NCI-H748 treated with DMSO at 0.1 percent for 48 hours (cell line): ENCODE data around the gene FAM117A.

Source experiments
- DNase-seq: peaks from one replicate; lab custom pipeline; 2025; lab: John Stamatoyannopoulos, UW

Gene FAM117A

GRCh38 chr17:49707608-49708514, 56.1 kb downstream of the FAM117A start, which contains the start of gene SLC35B1:
TSS of gene SLC35B1 (minus strand) at chr17:49707964. CDS start at chr17:49707833, 131 bp downstream.
- peak; percentile 96 for DNase-seq

GRCh38 chr17:49707246-49707607, 56.7 kb downstream of the FAM117A start:
- no peak for DNase-seq

- DNase-seq = no peak
These were observed 58.7 kb downstream of the FAM117A start for GRCh38 chr17:49705254-49705653.

GRCh38 chr17:49703557-49704277, 60.2 kb downstream of the FAM117A start:
- DNase-seq = no peak

GRCh38 chr17:49700960-49701359, 63.0 kb downstream of the FAM117A start:
- DNase-seq = no peak

GRCh38 chr17:49699966-49700575, 63.9 kb downstream of the FAM117A start:
- DNase-seq = no peak

GRCh38 chr17:49698005-49698404, 65.9 kb downstream of the FAM117A start:
- no peak for DNase-seq

GRCh38 chr17:49696233-49696761, 67.6 kb downstream of the FAM117A start:
- DNase-seq = no peak

- DNase-seq = no peak
These were observed 68.2 kb downstream of the FAM117A start for GRCh38 chr17:49695698-49696232.

GRCh38 chr17:49694847-49695697, 68.9 kb downstream of the FAM117A start:
- DNase-seq = peak; percentile 32

GRCh38 chr17:49692751-49693150, 71.2 kb downstream of the FAM117A start:
- DNase-seq = no peak

GRCh38 chr17:49691677-49692191, 72.2 kb downstream of the FAM117A start:
- DNase-seq = no peak

GRCh38 chr17:49691086-49691676, 72.8 kb downstream of the FAM117A start:
- no peak for DNase-seq

- no peak for DNase-seq
These were observed 73.7 kb downstream of the FAM117A start for GRCh38 chr17:49690256-49690655.

GRCh38 chr17:49688848-49689247, 75.1 kb downstream of the FAM117A start:
- no peak for DNase-seq

GRCh38 chr17:49687878-49688491, 75.9 kb downstream of the FAM117A start:
- DNase-seq = no peak

GRCh38 chr17:49681106-49681979, 82.6 kb downstream of the FAM117A start:
- no peak for DNase-seq

- no peak for DNase-seq
These were observed 83.6 kb downstream of the FAM117A start for GRCh38 chr17:49680314-49680713.
